Stomach (tissue), 9 donors: ENCODE data around the gene SLC33A1. TPM values are rescaled to one million over a fixed set of nuclear protein-coding genes. Genes with fewer than 3 reads are reported as not detected.

Source experiments
- DNase-seq, 2 donors: peaks; one replicate each; pipeline versions ENCODE4 v3.0.0 to v3.0.0-alpha.2; 2013 to 2019
- H3K27ac ChIP-seq, 5 donors: fragments of 200-600 bp in 4 of 5; sonication (generic) in 4 of 5; one replicate each; pipeline ENCODE4 v1.5.1; 2013 to 2019; ENCODE audit warnings: mild to moderate bottlenecking in 1 of 5, moderate library complexity in 1 of 5
- H3K27me3 ChIP-seq, 3 donors: fragments of 200-600 bp; sonication (generic); one replicate each; pipeline ENCODE4 v1.5.1; 2017 to 2019; ENCODE audit warnings: mixed run types in 1 of 3
- H3K36me3 ChIP-seq, 4 donors: fragments of 200-600 bp; sonication (generic); 1 replicate in 3 of 4; 2 replicates in 1 of 4; pipeline ENCODE4 v1.5.1; 2016 to 2019
- H3K4me1 ChIP-seq, 4 donors: fragments of 200-600 bp; sonication (generic); one replicate each; pipeline ENCODE4 v1.5.1; 2016 to 2019
- H3K4me3 ChIP-seq, 4 donors: fragments of 200-600 bp; sonication (generic) in 3 of 4; one replicate each; pipeline ENCODE4 v1.5.1; 2016 to 2019; ENCODE audit warnings: mild to moderate bottlenecking in 1 of 4
- H3K9me3 ChIP-seq, 4 donors: fragments of 200-600 bp; sonication (generic); one replicate each; pipeline ENCODE4 v1.5.1; 2016 to 2019
- CTCF ChIP-seq, 7 experiments: fragments of 450-650 bp in 4 of 7; fragments of 200-600 bp in 3 of 7; sonication (generic) in 3 of 7; IDR thresholded peaks; one replicate each; pipeline ENCODE4 v1.5.1; 2016 to 2019; ENCODE audit warnings: antibody characterized with exemption in 7 of 7, control low read depth in 2 of 7, mild to moderate bottlenecking in 1 of 7
- EP300 ChIP-seq: sonication (generic); formaldehyde crosslinking; IDR thresholded peaks from one replicate; pipeline ENCODE4 v1.6.1; 2017; ENCODE audit warnings: antibody characterized with exemption
- POLR2A ChIP-seq, 4 donors: fragments of 450-650 bp; IDR thresholded peaks; one replicate each; pipeline ENCODE4 v1.6.1; 2016; ENCODE audit warnings: antibody characterized with exemption in 4 of 4, control low read depth in 2 of 4, mild to moderate bottlenecking in 1 of 4, moderate library complexity in 1 of 4
- POLR2AphosphoS5 ChIP-seq, 3 donors: sonication (generic); formaldehyde crosslinking; IDR thresholded peaks; one replicate each; pipeline ENCODE4 v1.6.1; 2016; ENCODE audit warnings: antibody characterized with exemption in 3 of 3
- WGBS, 5 donors: extraction: QIAGEN DNeasy Blood & Tissue Kit in 3 of 5; methylation state at CpG; one replicate each; pipeline versions ENCODE4 v1.1.5 to v1.1.7; 2013 to 2018; 5-methylcytosine and 5-hydroxymethylcytosine counted together
- intact Hi-C: fragments of 100-400 bp; cut with DNase I; formaldehyde crosslinking; loops from one replicate; pipeline ENCODE4 v1.15.1; 2023; ENCODE audit warnings: low total_unique reads
- polyA plus RNA-seq, 3 donors: library from polyadenylated mRNA; stranded (reverse); fragments of 200-250 nt; gene quantifications; one replicate each; pipeline ENCODE4 v1.2.3, GENCODE V29; 2013
- total RNA-seq, 5 donors: library from RNA; depleted of rRNA; stranded (reverse); fragments of >200 nt; gene quantifications; one replicate each; pipeline versions ENCODE4 v1.1.0 to v1.2.3, GENCODE V29; 2014 to 2016
- donor health status: healthy with polysubstance abuse.
- donor health status: Bipolar disorder and iron deficiency.
- donor health status: healthy.

Gene SLC33A1
- total and polyA plus RNA-seq, 8 donors: 3.1 to 51.0 (median 10.8) TPM

DNA sequence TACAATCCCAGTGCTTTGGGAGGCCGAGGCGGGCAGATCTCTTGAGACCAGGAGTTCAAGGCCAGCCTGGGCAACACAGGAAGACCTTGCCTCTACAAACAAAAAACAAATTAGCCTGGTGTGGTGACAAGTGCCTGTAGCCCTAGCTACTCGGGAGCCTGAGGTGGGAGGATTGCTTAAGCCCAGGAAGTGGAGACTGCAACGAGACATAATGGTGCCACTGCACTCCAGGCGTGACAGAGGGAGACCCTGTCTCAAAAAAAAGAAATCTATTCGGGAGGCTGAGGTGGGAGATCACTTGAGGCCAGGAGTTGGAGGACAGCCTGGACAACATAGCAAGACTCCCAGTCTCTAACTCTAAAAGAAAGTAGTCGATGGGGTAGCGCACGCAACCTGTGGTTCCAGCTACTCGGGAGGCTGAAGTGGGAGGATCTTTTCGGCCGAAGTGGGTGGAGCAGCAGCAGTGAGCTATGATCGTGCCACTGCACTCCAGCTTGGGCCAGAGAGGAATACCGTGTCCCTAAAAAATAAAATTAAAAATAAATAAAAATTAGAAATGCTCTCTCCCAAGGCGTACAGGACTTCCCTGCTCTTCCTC, 48.9 kb downstream of the SLC33A1 start:
- Histone ChIP-seq H3K27me3 (no peaks in the 10 kb centered on the region), H3K4me1 (peaks cover 0 to 14% (median 11%) of the 10 kb centered on the region in 4 donors), H3K36me3 (peaks cover 0 to 5% (median 0%) of the 10 kb centered on the region in 4 donors), H3K9me3 (no peaks in the 10 kb centered on the region), H3K27ac (peak overlapping the region in 4 of 5 donors; percentile 84 to 95 (median 86)), H3K4me3 (peak overlapping the region; percentile 74 to 91 (median 86))
- intact Hi-C loops: no loop called here
- peak; percentile 46 to 54 for DNase-seq
- WGBS, 5 donors: 40 to 50% (median 44%) methylated on average over 14 to 15 of the region's 15 CpGs
- TF ChIP-seq CTCF (IDR thresholded peaks at IDR 0.05) (no peak), POLR2AphosphoS5 (IDR thresholded peaks at IDR 0.05) (no peak), EP300 (no peak), POLR2A (IDR thresholded peaks at IDR 0.05) (no peak)

GRCh38 chr3:155804323-155804722, 49.9 kb downstream of the SLC33A1 start:
- H3K36me3 ChIP-seq: peaks cover 0 to 10% (median 0%) of the 10 kb centered on the region in 4 donors
- peaks cover 0 to 14% (median 11%) of the 10 kb centered on the region in 4 donors for H3K4me1 ChIP-seq
- H3K4me3 ChIP-seq: no peak overlapping the region
- TF ChIP-seq EP300 (no peak), POLR2AphosphoS5 (IDR thresholded peaks at IDR 0.05) (no peak), CTCF (IDR thresholded peaks at IDR 0.05) (no peak), POLR2A (IDR thresholded peaks at IDR 0.05) (no peak)
- intact Hi-C loops: no loop called here
- H3K27me3 ChIP-seq: no peaks in the 10 kb centered on the region
- no peak for DNase-seq
- no peaks in the 10 kb centered on the region for H3K9me3 ChIP-seq
- H3K27ac ChIP-seq: no peak overlapping the region

GRCh38 chr3:155792532-155792931, 61.7 kb downstream of the SLC33A1 start:
- H3K27ac ChIP-seq: no peak overlapping the region
- H3K9me3 ChIP-seq: no peaks in the 10 kb centered on the region
- WGBS, 5 donors: 91 to 98% (median 93%) methylated on average over 1 of the region's 1 CpG
- H3K4me3 ChIP-seq: no peak overlapping the region
- no peaks in the 10 kb centered on the region for H3K4me1 ChIP-seq
- H3K36me3 ChIP-seq: peaks cover 0 to 27% (median 13%) of the 10 kb centered on the region in 4 donors
- TF ChIP-seq POLR2AphosphoS5 (IDR thresholded peaks at IDR 0.05): no peak
- no peak for TF ChIP-seq POLR2A (IDR thresholded peaks at IDR 0.05)
- TF ChIP-seq EP300: no peak
- no peak for TF ChIP-seq CTCF (IDR thresholded peaks at IDR 0.05)
- DNase-seq: no peak
- intact Hi-C loops: no loop called here
- H3K27me3 ChIP-seq: no peaks in the 10 kb centered on the region

DNA sequence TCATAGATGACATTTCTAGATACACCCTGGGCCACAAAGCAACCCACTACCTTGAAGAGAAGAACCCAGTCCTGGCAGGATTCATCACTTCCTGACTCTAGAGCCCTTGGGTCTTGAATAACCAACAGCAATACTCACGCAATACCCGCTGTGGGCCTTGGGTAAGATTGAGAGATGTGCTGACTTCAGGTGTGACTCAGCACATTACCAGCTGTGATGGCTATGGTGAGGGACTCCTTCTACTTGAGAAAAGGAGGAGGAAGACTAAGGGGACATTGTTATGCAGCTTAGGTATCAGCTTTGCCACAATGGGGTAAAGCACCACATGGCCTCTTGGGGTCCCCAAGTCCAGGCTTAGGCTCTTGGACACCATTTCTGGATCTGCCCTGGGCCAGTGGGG, 63.0 kb downstream of the SLC33A1 start:
- intact Hi-C loops: no loop called here
- Histone ChIP-seq H3K36me3 (peaks cover 0 to 19% (median 10%) of the 10 kb centered on the region in 4 donors), H3K27ac (no peak overlapping the region), H3K27me3 (no peaks in the 10 kb centered on the region), H3K4me3 (no peak overlapping the region), H3K9me3 (no peaks in the 10 kb centered on the region), H3K4me1 (no peaks in the 10 kb centered on the region)
- no peak for TF ChIP-seq POLR2AphosphoS5 (IDR thresholded peaks at IDR 0.05)
- WGBS, 5 donors: 93 to 100% (median 96%) methylated on average over 2 of the region's 2 CpGs
- no peak for DNase-seq

GRCh38 chr3:155790272-155790925, 63.8 kb downstream of the SLC33A1 start:
- 75 to 83% (median 78%) methylated on average over 4 of the region's 4 CpGs for WGBS, 5 donors
- TF ChIP-seq POLR2AphosphoS5 (IDR thresholded peaks at IDR 0.05) (no peak), POLR2A (IDR thresholded peaks at IDR 0.05) (no peak), EP300 (no peak), CTCF (IDR thresholded peaks at IDR 0.05) (no peak)
- DNase-seq: no peak
- Histone ChIP-seq H3K4me1 (no peaks in the 10 kb centered on the region), H3K36me3 (peaks cover 0 to 19% (median 10%) of the 10 kb centered on the region in 4 donors), H3K27me3 (no peaks in the 10 kb centered on the region), H3K9me3 (no peaks in the 10 kb centered on the region), H3K27ac (no peak overlapping the region), H3K4me3 (no peak overlapping the region)
- intact Hi-C loops: no loop called here
